ENCODE data around the gene TSPAN11. TPM values are rescaled to one million over a fixed set of nuclear protein-coding genes. Genes with fewer than 3 reads are reported as not detected.

Gene TSPAN11
- total and polyA plus RNA-seq, 2 of the 4 experiments (the other 2 are of a cell fraction): 0.18 to 0.26 TPM

- CTCF ChIA-PET: no interaction called here
- dilution Hi-C loops (cut with HindIII; ENCODE audit: low sequenced_read_pairs, unreplicated experiment): no loop called here
- no peak for TF ChIP-seq CHD1 (IDR thresholded peaks at IDR 0.05; ENCODE audit: low read depth, low read length)
- TF ChIP-seq ELK1 (IDR thresholded peaks at IDR 0.05; ENCODE audit: borderline replicate concordance, low read depth, low read length): no peak
- no peak for TF ChIP-seq SMC3 (IDR thresholded peaks at IDR 0.05; ENCODE audit: low read depth, low read length)
- TF ChIP-seq POLR2A (IDR thresholded peaks at IDR 0.05; ENCODE audit: low read depth, low read length): no peak
- no peak for TF ChIP-seq RAD21 (IDR thresholded peaks at IDR 0.05; ENCODE audit: low read length)
- no peak for TF ChIP-seq BHLHE40 (IDR thresholded peaks at IDR 0.05; ENCODE audit: low read depth, low read length)
- no peak for TF ChIP-seq MAZ (IDR thresholded peaks at IDR 0.05; ENCODE audit: borderline replicate concordance, low read depth, low read length)
- no peak for TF ChIP-seq MXI1 (IDR thresholded peaks at IDR 0.05; ENCODE audit: borderline replicate concordance, low read depth, low read length)
- TF ChIP-seq MAFK (IDR thresholded peaks at IDR 0.05; ENCODE audit: low read depth, low read length): no peak
- TF ChIP-seq USF2 (IDR thresholded peaks at IDR 0.05; ENCODE audit: low read depth, low read length): no peak
- TF ChIP-seq RCOR1 (IDR thresholded peaks at IDR 0.05; ENCODE audit: insufficient replicate concordance, low read length): no peak
- no peak for TF ChIP-seq NFE2L2 (IDR thresholded peaks at IDR 0.05; ENCODE audit: low read depth, low read length)
- no peak for TF ChIP-seq CEBPB (IDR thresholded peaks at IDR 0.05; ENCODE audit: low read depth, low read length)
- TF ChIP-seq RFX5 (IDR thresholded peaks at IDR 0.05; ENCODE audit: low read depth, low read length): no peak
- no peak for TF ChIP-seq FOS (IDR thresholded peaks at IDR 0.05; ENCODE audit: low read depth, low read length)
Measured at GRCh38 chr12:30979371-30980259, 53.1 kb downstream of the TSPAN11 start.

More at GRCh38 chr12:30979371-30980259, 53.1 kb downstream of the TSPAN11 start:
- no TSS peak for BruUV-seq (replicated peaks)
- Histone ChIP-seq H3K9me1 (ENCODE audit: insufficient read depth, low read length) (no peaks in the 10 kb centered on the region), H2BK5ac (ENCODE audit: low read depth, low read length, poor library complexity, severe bottlenecking) (no peak overlapping the region), H3K23ac (ENCODE audit: low read depth, low read length) (no peak overlapping the region), H3K27ac (ENCODE audit: insufficient read depth, low read length) (no peak overlapping the region), H4K8ac (ENCODE audit: low read depth in 2 of 2, low read length in 2 of 2) (no peak overlapping the region), H3K9me3 (ENCODE audit: control insufficient read depth, insufficient read depth, low read length) (no peaks in the 10 kb centered on the region), H3K4ac (ENCODE audit: low read depth, low read length) (no peak overlapping the region), H3K4me1 (ENCODE audit: control insufficient read depth, insufficient read depth, low read length) (no peaks in the 10 kb centered on the region), H4K5ac (ENCODE audit: low read depth, low read length) (no peak overlapping the region), H2BK120ac (ENCODE audit: low read depth, low read length) (no peak overlapping the region), H2AFZ (replicated peaks; ENCODE audit: low read length, poor library complexity) (no peak overlapping the region), H3K36me3 (ENCODE audit: control insufficient read depth, insufficient read depth, low read length) (no peaks in the 10 kb centered on the region), H2AK5ac (ENCODE audit: low read depth, low read length) (no peak overlapping the region), H2BK20ac (ENCODE audit: low read depth, low read length) (no peak overlapping the region), H2AK9ac (replicated peaks; ENCODE audit: low read depth, low read length, poor library complexity) (no peak overlapping the region), H4K20me1 (ENCODE audit: insufficient read depth, low read length) (no peaks in the 10 kb centered on the region; the same call in 1 of the 2 replicates), H3K18ac (ENCODE audit: low read depth, low read length) (no peak overlapping the region), H2BK15ac (ENCODE audit: low read depth, low read length) (no peak overlapping the region), H3K9ac (ENCODE audit: low read depth, low read length) (no peak overlapping the region), H3K4me3 (ENCODE audit: insufficient read depth, low read depth, low read length) (no peak overlapping the region), H3K56ac (ENCODE audit: extremely low read depth, insufficient read depth, low read length) (no peak overlapping the region), H4K91ac (ENCODE audit: insufficient read depth, low read depth, low read length) (no peak overlapping the region), H3K14ac (replicated peaks; ENCODE audit: low read depth, low read length) (no peak overlapping the region), H3K27me3 (ENCODE audit: control insufficient read depth, insufficient read depth, low read length) (peaks cover 31% of the 10 kb centered on the region; the same call in 1 of the 2 replicates), H3K4me2 (ENCODE audit: low read depth, low read length) (no peak overlapping the region), H3K79me1 (ENCODE audit: low read depth in 1 of 2, low read length in 2 of 2) (no peaks in the 10 kb centered on the region)
- intact Hi-C loops (cut with micrococcal nuclease): loop anchor here (10.0 kb wide), 1 partner anchor 255 kb away; no protein-coding TSS in a partner anchor
- POLR2A ChIA-PET (ENCODE audit: unreplicated experiment): no interaction called here
- no peak for ATAC-seq (ENCODE audit: low read depth)
- in situ Hi-C loops (cut with MboI; ENCODE audit: low sequenced_read_pairs): no loop called here
- 30% methylated on average over 2 of the region's 21 CpGs; no CpG with 5 or more reads in 1 of the 2 experiments for WGBS, 2 experiments (ENCODE audit: extremely low coverage in 2 of 2, insufficient read length in 1 of 2)
- no peak for DNase-seq

All from IMR-90 (cell line).